ENCODE data around the gene PIK3CB.
"Not testable (repeated sequence)": the region's sequence is repeated elsewhere in the genome, so short reads cannot be mapped to it uniquely, and the experiment has no call there.

- TF ChIP-seq CTCF, POLR2A (IDR thresholded peaks at IDR 0.05): not testable (repeated sequence)
Observed at GRCh38 chr3:138838385-138838784, 3.7 kb upstream of the PIK3CB start.
